ENCODE measurements around the gene IKZF3.

GRCh38 chr17:39716879-39717536, 147.1 kb downstream of the IKZF3 start:
- TF ChIP-seq CTCF (conservative IDR thresholded peaks at IDR 0.05; ENCODE audit: low read length): no peak
- TF ChIP-seq EZH2phosphoT487 (IDR thresholded peaks at IDR 0.05; ENCODE audit: borderline replicate concordance): no peak

Measured in Loucy (cell line).